ENCODE results near the gene TMEM207. TPM values are rescaled to one million over a fixed set of nuclear protein-coding genes. Genes with fewer than 3 reads are reported as not detected.
A peak's percentile ranks its signal among the peaks of the same experiment; 100 is the strongest.

TMEM207 gene
- polyA plus RNA-seq, 1 of the 3 experiments (the other 2 are of a cell fraction) = not detected

GRCh38 chr3:190424478-190425439, 24.9 kb downstream of the TMEM207 start:
- Histone ChIP-seq H3K4me1 (ENCODE audit: control insufficient read depth in 1 of 2, insufficient read depth in 2 of 2, low read depth in 1 of 2, low read length in 1 of 2) (no peaks in the 10 kb centered on the region), H3K9me3 (no peaks in the 10 kb centered on the region), H3K79me2 (ENCODE audit: insufficient read depth) (no peaks in the 10 kb centered on the region), H3K27me3 (ENCODE audit: insufficient read depth) (peaks cover 6% of the 10 kb centered on the region; the same call in 1 of the 2 replicates), H3K9ac (no peak overlapping the region), H2AFZ (ENCODE audit: low read depth) (no peak overlapping the region), H3K27ac (ENCODE audit: low read depth in 2 of 2, low read length in 1 of 2) (no peak overlapping the region), H3F3A (replicated peaks; ENCODE audit: insufficient read depth) (no peaks in the 10 kb centered on the region), H3K4me2 (no peak overlapping the region), H4K20me1 (ENCODE audit: insufficient read depth) (no peaks in the 10 kb centered on the region), H3K4me3 (ENCODE audit: low read depth in 2 of 2, low read length in 1 of 2) (no peak overlapping the region), H3K9me2 (no peaks in the 10 kb centered on the region), H3K36me3 (replicated peaks in 1 of 2; ENCODE audit: control insufficient read depth in 1 of 2, insufficient read depth in 2 of 2, low read length in 1 of 2) (no peaks in the 10 kb centered on the region)
- TF ChIP-seq POLR2AphosphoS5 (IDR thresholded peaks at IDR 0.05; ENCODE audit: low read depth, low read length) = no peak
- TF ChIP-seq RXRA (IDR thresholded peaks at IDR 0.05; ENCODE audit: borderline replicate concordance, low read depth) = no peak
- peak; percentile 41; the same call in 1 of the 2 replicates for TF ChIP-seq SMC3 (IDR thresholded peaks at IDR 0.05; ENCODE audit: low read depth, low read length)
- peak; percentile 81 for TF ChIP-seq CTCF (IDR thresholded peaks at IDR 0.05)
- peak; percentile 62 for TF ChIP-seq RAD21 (IDR thresholded peaks at IDR 0.05; ENCODE audit: low read length)
- no peak for TF ChIP-seq ELF1 (IDR thresholded peaks at IDR 0.05)
- peak; percentile 38 for DNase-seq
- CTCF ChIA-PET = interaction anchor here (0.7 to 5.0 kb wide), 10 partner anchors 11 to 463 kb away, joined by 3 to 23 read pairs (median 4); no protein-coding TSS in a partner anchor
- POLR2A ChIA-PET = no interaction called here
- WGBS (ENCODE audit: low lambda C conversion rate) = 13% methylated on average over 16 of the region's 16 CpGs

- Histone ChIP-seq H4K20me1 (ENCODE audit: insufficient read depth) (no peaks in the 10 kb centered on the region), H2AFZ (ENCODE audit: low read depth) (no peak overlapping the region), H3K9me3 (no peaks in the 10 kb centered on the region), H3K4me2 (no peak overlapping the region), H3K9ac (no peak overlapping the region), H3K4me3 (ENCODE audit: low read depth in 2 of 2, low read length in 1 of 2) (no peak overlapping the region), H3K4me1 (ENCODE audit: control insufficient read depth in 1 of 2, insufficient read depth in 2 of 2, low read depth in 1 of 2, low read length in 1 of 2) (no peaks in the 10 kb centered on the region), H3F3A (replicated peaks; ENCODE audit: insufficient read depth) (no peaks in the 10 kb centered on the region), H3K27ac (ENCODE audit: low read depth in 2 of 2, low read length in 1 of 2) (no peak overlapping the region), H3K79me2 (ENCODE audit: insufficient read depth) (no peaks in the 10 kb centered on the region), H3K36me3 (replicated peaks in 1 of 2; ENCODE audit: control insufficient read depth in 1 of 2, insufficient read depth in 2 of 2, low read length in 1 of 2) (no peaks in the 10 kb centered on the region), H3K9me2 (no peaks in the 10 kb centered on the region), H3K27me3 (ENCODE audit: insufficient read depth) (peaks cover 6% of the 10 kb centered on the region; the same call in 1 of the 2 replicates)
- TF ChIP-seq FOXM1 (IDR thresholded peaks at IDR 0.05; ENCODE audit: low read depth) = no peak
- ChIA-PET CTCF (interaction anchor here (0.9 to 5.0 kb wide), 6 partner anchors 10 to 462 kb away, joined by 3 to 23 read pairs (median 4); no protein-coding TSS in a partner anchor), POLR2A (no interaction called here)
- 3% methylated on average over 2 of the region's 2 CpGs for WGBS (ENCODE audit: low lambda C conversion rate)
- no peak for DNase-seq
These were observed 25.6 kb downstream of the TMEM207 start for GRCh38 chr3:190424108-190424477.

GRCh38 chr3:190414297-190414696, 35.4 kb downstream of the TMEM207 start:
- POLR2A ChIA-PET = no interaction called here
- CTCF ChIA-PET = interaction anchor here (1.0 to 1.9 kb wide), 5 partner anchors 10 to 453 kb away, joined by 3 to 5 read pairs (median 4); no protein-coding TSS in a partner anchor
- no peak overlapping the region for H3K4me3 ChIP-seq (ENCODE audit: low read depth in 2 of 2, low read length in 1 of 2)
- H3K9ac ChIP-seq = no peak overlapping the region
- no peaks in the 10 kb centered on the region for H4K20me1 ChIP-seq (ENCODE audit: insufficient read depth)
- H3K27me3 ChIP-seq (ENCODE audit: insufficient read depth) = no peaks in the 10 kb centered on the region; the same call in 1 of the 2 replicates
- H3K79me2 ChIP-seq (ENCODE audit: insufficient read depth) = no peaks in the 10 kb centered on the region
- no peaks in the 10 kb centered on the region for H3K36me3 ChIP-seq (replicated peaks in 1 of 2; ENCODE audit: control insufficient read depth in 1 of 2, insufficient read depth in 2 of 2, low read length in 1 of 2)
- H3K9me2 ChIP-seq = no peaks in the 10 kb centered on the region
- no peak overlapping the region for H2AFZ ChIP-seq (ENCODE audit: low read depth)
- no peak overlapping the region for H3K4me2 ChIP-seq
- H3K27ac ChIP-seq (ENCODE audit: low read depth in 2 of 2, low read length in 1 of 2) = no peak overlapping the region
- no peak for DNase-seq
- H3F3A ChIP-seq (replicated peaks; ENCODE audit: insufficient read depth) = no peaks in the 10 kb centered on the region
- H3K4me1 ChIP-seq (ENCODE audit: control insufficient read depth in 1 of 2, insufficient read depth in 2 of 2, low read depth in 1 of 2, low read length in 1 of 2) = no peaks in the 10 kb centered on the region
- WGBS (ENCODE audit: low lambda C conversion rate) = 18% methylated on average over 1 of the region's 3 CpGs
- no peaks in the 10 kb centered on the region for H3K9me3 ChIP-seq
- TF ChIP-seq PBX3 (IDR thresholded peaks at IDR 0.05) (no peak), NRF1 (IDR thresholded peaks at IDR 0.05; ENCODE audit: low read depth, low read length) (no peak), RAD21 (IDR thresholded peaks at IDR 0.05; ENCODE audit: low read length) (no peak), IRF3 (IDR thresholded peaks at IDR 0.05; ENCODE audit: low read depth, low read length) (no peak), EZH2phosphoT487 (IDR thresholded peaks at IDR 0.05; ENCODE audit: borderline replicate concordance, low read depth) (no peak), YY1 (IDR thresholded peaks at IDR 0.05; ENCODE audit: low read depth) (no peak), FOSL2 (IDR thresholded peaks at IDR 0.05; ENCODE audit: borderline replicate concordance, low read depth) (no peak), MXI1 (IDR thresholded peaks at IDR 0.05; ENCODE audit: low read depth, low read length) (no peak), CTCF (IDR thresholded peaks at IDR 0.05) (no peak)

Measured in SK-N-SH (cell line).